GM21360 (cell line): Measurements from ENCODE around the gene MYEF2.

Source experiments
- ATAC-seq: cut with Tn5 transposase; IDR thresholded peaks from one replicate; pipeline ENCODE4 v1.9.1; 2021; ENCODE audit warnings: mild to moderate bottlenecking, moderate library complexity; ENCODE audit not compliant: unreplicated experiment

The MYEF2 gene

GRCh38 chr15:48089702-48090101, 88.4 kb downstream of the MYEF2 start:
- no peak for ATAC-seq

- ATAC-seq = no peak
These were observed 90.3 kb downstream of the MYEF2 start for GRCh38 chr15:48087844-48088243.

- ATAC-seq = no peak
These were observed 91.5 kb downstream of the MYEF2 start for GRCh38 chr15:48086576-48086975.

GRCh38 chr15:48086133-48086532, 92.0 kb downstream of the MYEF2 start:
- ATAC-seq = no peak

GRCh38 chr15:48085591-48085930, 92.5 kb downstream of the MYEF2 start:
- no peak for ATAC-seq

- no peak for ATAC-seq
These were observed 93.1 kb downstream of the MYEF2 start for GRCh38 chr15:48084759-48085590.
